Loucy (cell line): ENCODE results near the gene VASN.

Experiments
- H2AFZ ChIP-seq: fragments of 200-600 bp; sonication (generic); 2 replicates; pipeline ENCODE4 v1.6.0; 2016; ENCODE audit warnings: antibody characterized with exemption, mild to moderate bottlenecking, low read length, moderate library complexity
- H3F3A ChIP-seq: fragments of 200-600 bp; 2 replicates; pipeline ENCODE4 v1.6.0; 2016; ENCODE audit warnings: antibody characterized with exemption, low read depth, mild to moderate bottlenecking
- H3K27me3 ChIP-seq: fragments of 200-600 bp; sonication (generic); 2 replicates; pipeline ENCODE4 v1.6.1; 2014; ENCODE audit warnings: low read length, mild to moderate bottlenecking; ENCODE audit not compliant: insufficient read depth, poor library complexity, severe bottlenecking
- H3K36me3 ChIP-seq: fragments of 200-600 bp; sonication (generic); 2 replicates; pipeline ENCODE4 v1.6.1; 2016; ENCODE audit warnings: low read length; ENCODE audit not compliant: insufficient read depth
- H3K4me1 ChIP-seq: fragments of 200-600 bp; sonication (generic); 2 replicates; pipeline ENCODE4 v1.5.1; 2014; ENCODE audit warnings: low read length, mild to moderate bottlenecking; ENCODE audit not compliant: insufficient read depth, poor library complexity, severe bottlenecking
- H3K4me2 ChIP-seq: fragments of 200-600 bp; sonication (generic); 2 replicates; pipeline ENCODE4 v1.6.0; 2014; ENCODE audit warnings: antibody characterized with exemption, low read length, low read depth, mild to moderate bottlenecking; ENCODE audit not compliant: poor library complexity, severe bottlenecking
- H3K4me3 ChIP-seq: fragments of 200-600 bp; sonication (generic); 2 replicates; pipeline ENCODE4 v1.5.1; 2014; ENCODE audit warnings: low read length, mild to moderate bottlenecking, mixed read lengths; ENCODE audit not compliant: poor library complexity, severe bottlenecking
- H3K79me2 ChIP-seq: fragments of 200-600 bp; sonication (generic); 2 replicates; pipeline ENCODE4 v1.6.1; 2014; ENCODE audit warnings: low read length; ENCODE audit not compliant: insufficient read depth
- H3K9ac ChIP-seq: fragments of 200-600 bp; sonication (generic); 2 replicates; pipeline ENCODE4 v1.6.0; 2014; ENCODE audit warnings: mild to moderate bottlenecking, low read depth, low read length, moderate library complexity; ENCODE audit not compliant: poor library complexity, severe bottlenecking
- H3K9me2 ChIP-seq: fragments of 200-600 bp; sonication (generic); replicated peaks from 2 replicates; pipeline ENCODE4 v1.6.1; 2016; ENCODE audit warnings: low read depth, low read length, mixed read lengths
- H3K9me3 ChIP-seq: fragments of 200-600 bp; sonication (generic); 2 replicates; pipeline ENCODE4 v1.6.1; 2014; ENCODE audit warnings: mild to moderate bottlenecking, antibody characterized with exemption, low read length, low read depth; ENCODE audit not compliant: insufficient read depth
- H4K20me1 ChIP-seq: fragments of 200-600 bp; sonication (generic); 2 replicates; pipeline ENCODE4 v1.6.0; 2014; ENCODE audit warnings: antibody characterized with exemption, low read length, mild to moderate bottlenecking; ENCODE audit not compliant: insufficient read depth, poor library complexity, severe bottlenecking
- CTCF ChIP-seq: fragments of 200-600 bp; sonication (generic); conservative IDR thresholded peaks from 2 replicates; pipeline ENCODE4 v1.5.1; 2014; ENCODE audit warnings: mild to moderate bottlenecking, antibody characterized with exemption, low read length
- EZH2phosphoT487 ChIP-seq: fragments of 200-600 bp; IDR thresholded peaks from 2 replicates; pipeline ENCODE4 v1.6.1; 2018; ENCODE audit warnings: antibody characterized with exemption, mild to moderate bottlenecking, moderate library complexity, borderline replicate concordance

VASN gene

GRCh38 chr16:4360538-4361021 lies 11.1 kb upstream of the VASN start:
- H3F3A ChIP-seq: no peaks in the 10 kb centered on the region
- no peaks in the 10 kb centered on the region for H3K9me2 ChIP-seq
- H3K4me2 ChIP-seq: no peak overlapping the region
- H3K9ac ChIP-seq: no peak overlapping the region
- TF ChIP-seq CTCF: no peak
- no peaks in the 10 kb centered on the region for H3K4me1 ChIP-seq
- H4K20me1 ChIP-seq: no peaks in the 10 kb centered on the region
- H3K79me2 ChIP-seq: no peaks in the 10 kb centered on the region
- H3K27me3 ChIP-seq: no peaks in the 10 kb centered on the region
- no peaks in the 10 kb centered on the region for H3K9me3 ChIP-seq
- H2AFZ ChIP-seq: no peak overlapping the region
- peaks cover 8% of the 10 kb centered on the region; the same call in 1 of the 2 replicates for H3K36me3 ChIP-seq
- no peak overlapping the region for H3K4me3 ChIP-seq

GRCh38 chr16:4361033-4361943 lies 10.4 kb upstream of the VASN start:
- H4K20me1 ChIP-seq: no peaks in the 10 kb centered on the region
- H3K9me3 ChIP-seq: no peaks in the 10 kb centered on the region
- H3K9ac ChIP-seq: no peak overlapping the region
- H2AFZ ChIP-seq: no peak overlapping the region
- H3K4me3 ChIP-seq: no peak overlapping the region
- peaks cover 8% of the 10 kb centered on the region; the same call in 1 of the 2 replicates for H3K36me3 ChIP-seq
- no peaks in the 10 kb centered on the region for H3K27me3 ChIP-seq
- no peaks in the 10 kb centered on the region for H3K9me2 ChIP-seq
- H3F3A ChIP-seq: no peaks in the 10 kb centered on the region
- no peaks in the 10 kb centered on the region for H3K4me1 ChIP-seq
- H3K4me2 ChIP-seq: no peak overlapping the region
- no peak for TF ChIP-seq EZH2phosphoT487
- no peak for TF ChIP-seq CTCF
- H3K79me2 ChIP-seq: no peaks in the 10 kb centered on the region

- no peaks in the 10 kb centered on the region for H3K9me2 ChIP-seq
- TF ChIP-seq CTCF (no peak), EZH2phosphoT487 (no peak)
- H2AFZ ChIP-seq: no peak overlapping the region
- no peaks in the 10 kb centered on the region for H3F3A ChIP-seq
- no peaks in the 10 kb centered on the region for H3K4me1 ChIP-seq
- H3K27me3 ChIP-seq: no peaks in the 10 kb centered on the region
- no peak overlapping the region for H3K4me3 ChIP-seq
- no peaks in the 10 kb centered on the region for H3K79me2 ChIP-seq
- H3K9me3 ChIP-seq: no peaks in the 10 kb centered on the region
- no peak overlapping the region for H3K4me2 ChIP-seq
- no peak overlapping the region for H3K9ac ChIP-seq
- H4K20me1 ChIP-seq: no peaks in the 10 kb centered on the region
- peaks cover 8% of the 10 kb centered on the region; the same call in 1 of the 2 replicates for H3K36me3 ChIP-seq
Observed at GRCh38 chr16:4361944-4362311, 9.7 kb upstream of the VASN start.
